HG02588 (cell line): ENCODE measurements around the gene PRKG2.

Experiments used
- ATAC-seq: cut with Tn5 transposase; IDR thresholded peaks from one replicate; pipeline ENCODE4 v1.9.1; 2021; ENCODE audit warnings: mild to moderate bottlenecking, moderate library complexity; ENCODE audit not compliant: unreplicated experiment

The PRKG2 gene

DNA sequence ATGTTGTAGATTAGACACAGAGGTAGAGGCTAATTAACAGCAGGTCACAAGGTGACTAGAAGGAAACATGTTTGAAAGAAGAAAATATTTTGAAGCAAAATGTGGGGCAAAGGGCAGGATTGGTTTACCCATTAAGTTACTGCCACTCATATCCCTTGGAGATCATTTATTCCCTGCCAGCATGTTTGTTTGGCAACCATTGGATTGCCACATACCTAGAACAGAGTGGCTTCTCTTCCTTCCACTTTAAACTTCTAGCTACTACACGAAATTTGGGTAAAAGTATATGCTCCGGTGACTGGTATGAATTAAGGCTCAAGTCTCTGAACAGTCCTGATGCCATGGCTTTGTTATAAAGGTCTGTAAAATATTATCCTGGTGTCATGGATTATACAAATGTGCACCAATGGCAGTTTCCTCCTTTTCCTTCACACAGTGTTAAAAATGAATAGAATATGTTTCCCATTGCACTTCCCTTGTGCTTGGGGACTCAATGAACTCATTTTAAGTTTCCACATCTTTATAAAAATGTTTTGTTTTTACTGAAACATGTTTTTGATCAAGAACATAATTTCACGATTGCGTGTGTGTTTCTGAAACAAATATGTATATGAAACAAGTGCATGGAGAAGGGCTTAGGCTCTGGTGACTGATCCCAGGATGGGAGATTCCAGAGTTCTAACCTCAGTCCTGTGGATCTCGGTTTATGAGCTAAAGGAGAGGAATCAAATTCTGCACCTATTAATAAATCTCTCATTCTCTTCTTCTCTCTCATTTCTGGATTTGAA is 172.2 kb downstream of the PRKG2 start:
- no peak for ATAC-seq

DNA sequence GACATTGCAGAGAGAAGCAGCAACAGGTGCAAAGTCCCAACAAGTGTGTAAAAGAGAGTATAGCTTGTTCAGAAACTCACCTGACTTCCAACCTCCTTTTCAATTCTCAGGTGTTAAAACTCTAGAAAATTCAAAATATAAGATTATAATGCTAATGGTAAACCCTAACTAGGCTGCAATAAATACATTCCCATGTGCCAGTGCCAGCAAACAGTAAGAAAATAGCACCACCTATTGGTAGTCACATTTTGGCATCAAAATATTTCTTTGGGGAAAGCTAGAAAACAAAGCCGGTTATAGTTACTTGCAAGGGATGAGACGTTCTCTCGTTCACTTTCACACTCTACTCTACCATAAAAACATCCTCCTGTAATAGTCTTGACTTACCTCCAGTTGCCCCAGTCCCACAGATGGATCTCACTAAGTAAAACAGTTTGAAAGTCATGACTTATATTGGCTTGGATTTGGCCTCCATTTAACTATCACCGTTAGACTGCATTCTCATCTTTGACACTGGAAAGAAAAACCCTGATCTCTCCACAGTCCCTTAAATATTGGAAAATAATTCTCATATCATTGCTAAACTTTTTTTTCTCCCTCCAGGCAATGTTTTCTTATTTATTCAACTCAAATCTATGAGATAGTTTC is 174.9 kb downstream of the PRKG2 start:
- no peak for ATAC-seq

DNA sequence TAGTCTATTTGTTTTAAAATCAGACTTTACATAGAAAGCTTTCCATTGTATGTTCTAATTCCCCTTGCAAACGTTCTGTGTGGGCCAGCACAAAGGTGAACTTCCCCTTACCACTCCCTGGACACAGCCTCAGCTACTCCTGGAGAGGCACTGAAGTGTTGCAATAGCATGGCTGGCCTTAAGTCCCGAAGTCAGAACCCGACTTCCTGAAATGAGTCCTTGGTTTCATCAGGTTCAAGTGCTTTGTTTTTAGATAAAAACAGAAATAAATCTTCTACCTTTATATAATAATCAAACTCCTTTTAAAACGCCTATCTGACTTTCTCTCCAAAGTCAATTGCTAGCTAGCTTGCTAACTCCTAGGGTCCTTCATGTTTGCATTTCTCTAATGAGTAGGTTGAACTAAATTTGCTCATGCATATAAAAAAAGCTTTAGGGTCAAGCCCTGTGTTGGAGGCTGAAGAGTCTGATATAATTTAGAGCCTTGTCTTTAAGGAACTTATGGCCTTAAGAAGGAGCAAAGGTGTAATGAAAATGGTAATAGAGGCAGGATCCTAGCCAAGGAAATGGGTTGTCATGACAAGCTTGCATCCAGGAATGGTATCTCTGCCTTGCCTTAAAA is 175.6 kb downstream of the PRKG2 start:
- no peak for ATAC-seq

DNA sequence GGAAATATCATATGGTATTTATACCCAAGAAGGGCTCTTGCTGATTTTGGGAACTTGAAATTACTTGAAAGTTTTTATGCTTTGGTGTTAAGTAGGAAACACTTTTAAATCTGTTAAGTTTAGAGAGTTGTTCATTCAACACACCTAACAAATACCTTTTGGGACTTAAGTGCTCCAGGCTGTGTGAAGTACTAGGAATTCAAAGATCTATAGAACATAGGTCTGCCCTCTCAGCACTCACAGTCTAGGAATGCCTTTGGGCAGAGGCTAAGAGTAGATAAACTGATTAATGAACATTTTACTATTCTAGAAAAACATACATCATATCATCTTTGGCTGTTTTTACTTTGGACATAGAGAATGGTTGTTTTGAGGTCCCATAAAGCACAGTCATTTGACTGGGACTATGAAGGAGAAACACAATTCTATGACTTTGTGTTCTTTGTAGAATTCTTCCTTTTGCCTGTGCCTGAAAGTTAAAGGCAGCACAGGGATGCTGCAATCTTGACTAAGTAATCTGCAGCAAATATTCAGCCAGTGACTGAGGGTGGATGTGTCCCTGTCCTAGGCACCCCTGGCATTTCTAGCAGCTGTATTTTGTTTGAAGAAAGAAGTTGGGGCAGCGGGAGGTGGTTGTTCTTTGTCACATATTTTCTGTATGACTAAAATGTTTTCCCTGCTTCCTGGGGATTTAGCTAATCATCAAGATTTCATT is 176.2 kb downstream of the PRKG2 start:
- no peak for ATAC-seq
